H1 (cell line): ENCODE measurements around the gene PAX9. TPM values are rescaled to one million over a fixed set of nuclear protein-coding genes. Genes with fewer than 3 reads are reported as not detected.

ENCODE experiments used
- ASH2L ChIP-seq: fragments of 200-600, 300-600 bp; sonication (generic); IDR thresholded peaks from one replicate; pipeline ENCODE4 v1.7.1; 2017; ENCODE audit warnings: low read length
- ATF3 ChIP-seq: IDR thresholded peaks from 2 replicates; pipeline ENCODE4 v1.6.1; 2011; ENCODE audit warnings: low read depth, mild to moderate bottlenecking, low read length; ENCODE audit not compliant: insufficient read depth
- BACH1 ChIP-seq: IDR thresholded peaks from 2 replicates; pipeline ENCODE4 v1.6.1; 2012; ENCODE audit warnings: low read length, improper control_type of control experiment
- BRCA1 ChIP-seq: IDR thresholded peaks from 2 replicates; pipeline ENCODE4 v1.6.1; 2012; ENCODE audit warnings: low read depth, low read length, improper control_type of control experiment
- CEBPB ChIP-seq: IDR thresholded peaks from 2 replicates; pipeline ENCODE4 v1.6.1; 2012; ENCODE audit warnings: low read depth, low read length
- CREB1 ChIP-seq: IDR thresholded peaks from 2 replicates; pipeline ENCODE4 v1.6.1; 2012; ENCODE audit warnings: inconsistent platforms
- CTBP2 ChIP-seq: IDR thresholded peaks from 2 replicates; pipeline ENCODE4 v1.7.0; 2011; ENCODE audit warnings: borderline replicate concordance, mild to moderate bottlenecking, moderate library complexity, mixed read lengths, low read length; ENCODE audit not compliant: insufficient read depth, insufficient read length
- CTCF ChIP-seq, 3 experiments: IDR thresholded peaks; 1 replicate in 2 of 3; 2 replicates in 1 of 3; pipeline versions ENCODE4 v1.5.1 to v1.6.1; 2011; ENCODE audit warnings: low read length in 3 of 3, mild to moderate bottlenecking in 3 of 3, inconsistent platforms in 2 of 3, low read depth in 1 of 3, moderate library complexity in 1 of 3; ENCODE audit not compliant: insufficient read depth in 1 of 3; ENCODE audit errors: control extremely low read depth in 1 of 3
- E2F6 ChIP-seq: IDR thresholded peaks from 2 replicates; pipeline ENCODE4 v1.6.1; 2012; ENCODE audit warnings: inconsistent platforms
- GTF2F1 ChIP-seq: IDR thresholded peaks from 2 replicates; pipeline ENCODE4 v1.6.1; 2012; ENCODE audit warnings: low read depth, low read length, improper control_type of control experiment, borderline replicate concordance
- HDAC2 ChIP-seq, 2 experiments: fragments of 300-600 bp in 1 of 2; sonication (generic) in 1 of 2; IDR thresholded peaks; 2 replicates each; pipeline ENCODE4 v1.6.1; 2011 to 2012; ENCODE audit warnings: low read depth in 2 of 2, low read length in 2 of 2, mild to moderate bottlenecking in 2 of 2, moderate library complexity in 2 of 2, borderline replicate concordance in 1 of 2, inconsistent platforms in 1 of 2
- HDAC6 ChIP-seq: IDR thresholded peaks from one replicate; pipeline ENCODE4 v1.7.1; 2012; ENCODE audit warnings: low read depth, mild to moderate bottlenecking, inconsistent platforms, low read length, moderate library complexity
- JUN ChIP-seq: IDR thresholded peaks from 2 replicates; pipeline ENCODE4 v1.6.1; 2011; ENCODE audit warnings: low read depth, mild to moderate bottlenecking, improper control_type of control experiment, low read length
- JUND ChIP-seq: IDR thresholded peaks from 2 replicates; pipeline ENCODE4 v1.6.1; 2011; ENCODE audit warnings: mild to moderate bottlenecking, improper control_type of control experiment, low read length
- KDM4A ChIP-seq: IDR thresholded peaks from one replicate; pipeline ENCODE4 v1.7.1; 2012; ENCODE audit warnings: low read depth, mild to moderate bottlenecking, moderate library complexity, low read length, inconsistent platforms; ENCODE audit not compliant: severe bottlenecking
- MAX ChIP-seq: IDR thresholded peaks from 2 replicates; pipeline ENCODE4 v1.6.1; 2012; ENCODE audit warnings: inconsistent platforms
- POLR2A ChIP-seq, 2 experiments: IDR thresholded peaks; 1 replicate in 1 of 2; 2 replicates in 1 of 2; pipeline ENCODE4 v1.6.1; 2011; ENCODE audit warnings: low read depth in 2 of 2, low read length in 2 of 2, mild to moderate bottlenecking in 2 of 2; ENCODE audit errors: control extremely low read depth in 1 of 2
- SIRT6 ChIP-seq: IDR thresholded peaks from one replicate; pipeline ENCODE4 v1.7.1; 2012; ENCODE audit warnings: low read length, inconsistent platforms
- SRF ChIP-seq: IDR thresholded peaks from 2 replicates; pipeline ENCODE4 v1.6.1; 2011; ENCODE audit warnings: mild to moderate bottlenecking, low read depth, low read length, moderate library complexity
- SUZ12 ChIP-seq: fragments of 200-600 bp; sonication (generic); IDR thresholded peaks from 2 replicates; pipeline ENCODE4 v1.6.1; 2012; ENCODE audit warnings: mild to moderate bottlenecking, inconsistent platforms, low read length, moderate library complexity, mixed read lengths
- polyA plus RNA-seq, 7 experiments: library from polyadenylated mRNA; depleted of rRNA in 3 of 7; stranded (reverse) in 5 of 7; unstranded in 2 of 7; fragments of >200 nt in 5 of 7; fragments of 200-250 nt in 2 of 7; gene quantifications; 1 replicate in 5 of 7; 2 replicates in 1 of 7; 4 replicates in 1 of 7; pipeline versions ENCODE4 v1.2.1 to v1.2.3, GENCODE V29; 2011 to 2013; ENCODE audit warnings: missing spikeins in 2 of 7, mixed read lengths in 2 of 7
- total RNA-seq: library from RNA; stranded (reverse); fragmentation: NEBNext Ultra II Directional; extraction: Animal tissue kit (Norgen Biotek cat#: 25700); gene quantifications from 2 replicates; pipeline ENCODE4 v1.2.1, GENCODE V29; 2021

Gene PAX9
- total and polyA plus RNA-seq, 2 of the 8 experiments (the other 6 are each of a cell fraction or from before 2014, with no cell fraction given): 0.05 TPM; not detected in 1

GRCh38 chr14:36646664-36647416 lies 14.8 kb upstream of the PAX9 start (continued):
- TF ChIP-seq ATF3: no peak
- TF ChIP-seq HDAC2 (IDR thresholded peaks at IDR 0.05; ENCODE audit: borderline replicate concordance in 1 of 2, low read depth in 2 of 2, low read length in 2 of 2): no peak
- 0 out of 2 replicates have a peak, but pooled peaks have one; percentile 1 for TF ChIP-seq BACH1
- no peak for TF ChIP-seq HDAC6
- TF ChIP-seq MAX: peak; percentile 55; the same call in 1 of the 2 replicates
- TF ChIP-seq SIRT6: no peak
- no peak for TF ChIP-seq CEBPB
- TF ChIP-seq CTBP2: peak; percentile 83
- TF ChIP-seq GTF2F1: no peak
- TF ChIP-seq SUZ12: peak; percentile 97
- peak; percentile 2 for TF ChIP-seq ASH2L
- no peak for TF ChIP-seq CREB1
- TF ChIP-seq E2F6: peak; percentile 77
- TF ChIP-seq CTCF (IDR thresholded peaks at IDR 0.05; ENCODE audit: control extremely low read depth in 1 of 3, insufficient read depth in 1 of 3, low read depth in 1 of 3, low read length in 3 of 3): peak; percentile 30 to 57 (median 42)
- TF ChIP-seq JUND: no peak
- TF ChIP-seq SRF: no peak
- no peak for TF ChIP-seq POLR2A (IDR thresholded peaks at IDR 0.05; ENCODE audit: control extremely low read depth in 1 of 2, low read depth in 2 of 2, low read length in 2 of 2)
- no peak for TF ChIP-seq BRCA1
- no peak for TF ChIP-seq JUN
- TF ChIP-seq KDM4A: peak; percentile 85
